GM12865 (cell line): ENCODE data around the gene MNAT1.
"Not testable (repeated sequence)": the region's sequence is repeated elsewhere in the genome, so short reads cannot be mapped to it uniquely, and the experiment has no call there.

ENCODE experiments used
- DNase-seq: peaks from one replicate; pipeline ENCODE4 v3.0.0; 2010; ENCODE audit warnings: low read depth
- H3K4me3 ChIP-seq: 2 replicates; pipeline ENCODE4 v1.5.1; 2011; ENCODE audit warnings: mild to moderate bottlenecking, low read depth, low read length, control low read depth
- TF ChIP-seq, protein P1 (sequence below): IDR thresholded peaks from 2 replicates; pipeline ENCODE4 v1.5.1; 2011; ENCODE audit warnings: low read length, control low read depth, low read depth, inconsistent platforms; ENCODE audit not compliant: insufficient read depth; ENCODE audit errors: missing control alignments

MNAT1 gene

GRCh38 chr14:60722357-60723115 is 12.0 kb upstream of the MNAT1 start:
- DNase-seq = peak; percentile 23
- TF ChIP-seq, protein P1, sequence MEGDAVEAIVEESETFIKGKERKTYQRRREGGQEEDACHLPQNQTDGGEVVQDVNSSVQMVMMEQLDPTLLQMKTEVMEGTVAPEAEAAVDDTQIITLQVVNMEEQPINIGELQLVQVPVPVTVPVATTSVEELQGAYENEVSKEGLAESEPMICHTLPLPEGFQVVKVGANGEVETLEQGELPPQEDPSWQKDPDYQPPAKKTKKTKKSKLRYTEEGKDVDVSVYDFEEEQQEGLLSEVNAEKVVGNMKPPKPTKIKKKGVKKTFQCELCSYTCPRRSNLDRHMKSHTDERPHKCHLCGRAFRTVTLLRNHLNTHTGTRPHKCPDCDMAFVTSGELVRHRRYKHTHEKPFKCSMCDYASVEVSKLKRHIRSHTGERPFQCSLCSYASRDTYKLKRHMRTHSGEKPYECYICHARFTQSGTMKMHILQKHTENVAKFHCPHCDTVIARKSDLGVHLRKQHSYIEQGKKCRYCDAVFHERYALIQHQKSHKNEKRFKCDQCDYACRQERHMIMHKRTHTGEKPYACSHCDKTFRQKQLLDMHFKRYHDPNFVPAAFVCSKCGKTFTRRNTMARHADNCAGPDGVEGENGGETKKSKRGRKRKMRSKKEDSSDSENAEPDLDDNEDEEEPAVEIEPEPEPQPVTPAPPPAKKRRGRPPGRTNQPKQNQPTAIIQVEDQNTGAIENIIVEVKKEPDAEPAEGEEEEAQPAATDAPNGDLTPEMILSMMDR = no peak

DNA sequence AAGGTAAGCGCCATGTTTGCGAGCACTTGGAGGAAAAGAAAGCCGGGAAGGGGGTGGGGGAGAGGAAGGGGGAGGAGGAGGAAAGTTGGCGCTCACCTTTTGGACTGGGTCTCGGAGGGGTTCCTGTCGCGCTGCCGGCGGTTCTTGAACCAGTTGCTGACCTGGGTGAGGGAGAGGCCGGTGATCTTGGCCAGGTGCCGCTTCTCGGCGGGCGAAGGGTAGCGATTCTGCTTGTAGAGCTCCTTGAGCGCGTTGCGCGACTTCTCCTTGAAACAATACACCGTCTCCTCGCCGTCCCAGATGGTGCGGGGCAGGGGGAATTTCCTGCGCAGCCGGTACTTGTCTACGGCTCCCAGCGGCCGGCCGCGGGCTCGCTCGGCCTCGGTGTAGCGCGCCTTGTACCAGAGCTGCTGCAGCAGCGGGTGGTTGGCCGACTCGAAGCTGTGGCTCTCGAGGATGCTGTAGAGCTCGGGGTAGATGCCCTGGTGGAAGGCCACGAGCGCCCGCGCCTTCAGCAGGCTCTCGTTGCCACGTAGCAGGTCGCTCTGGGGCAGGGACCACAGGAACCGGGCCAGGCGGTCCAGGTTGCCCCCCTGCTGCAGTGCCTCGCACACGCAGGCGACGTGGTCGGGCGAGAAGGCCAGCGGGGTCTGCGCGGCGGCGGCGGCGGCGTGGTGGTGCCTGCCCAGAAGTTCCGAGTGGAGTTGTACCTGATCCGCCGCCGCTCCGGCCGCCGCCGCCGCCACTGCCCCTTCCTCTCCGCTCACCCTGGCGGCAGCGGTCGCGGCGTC is 11.2 kb upstream of the MNAT1 start:
- H3K4me3 ChIP-seq = peak overlapping the region; percentile 72
- DNase-seq = peak; percentile 49
- TF ChIP-seq, protein P1 = no peak

More at GRCh38 chr14:60722357-60723115, 12.0 kb upstream of the MNAT1 start:
- peak overlapping the region; percentile 72 for H3K4me3 ChIP-seq

GRCh38 chr14:60723907-60724618 is 10.5 kb upstream of the MNAT1 start, which contains the start of gene SIX4:
Gene SIX4 (minus strand): TSS chr14:60724351. CDS start chr14:60724074, 277 bp downstream.
- peak within 1 kb of the TSS; percentile 72 for H3K4me3 ChIP-seq
- TF ChIP-seq, protein P1 = no peak
- DNase-seq = peak; percentile 62

- H3K4me3 ChIP-seq = not testable (repeated sequence)
These were observed 3.3 kb upstream of the MNAT1 start for GRCh38 chr14:60731291-60731690.

DNA sequence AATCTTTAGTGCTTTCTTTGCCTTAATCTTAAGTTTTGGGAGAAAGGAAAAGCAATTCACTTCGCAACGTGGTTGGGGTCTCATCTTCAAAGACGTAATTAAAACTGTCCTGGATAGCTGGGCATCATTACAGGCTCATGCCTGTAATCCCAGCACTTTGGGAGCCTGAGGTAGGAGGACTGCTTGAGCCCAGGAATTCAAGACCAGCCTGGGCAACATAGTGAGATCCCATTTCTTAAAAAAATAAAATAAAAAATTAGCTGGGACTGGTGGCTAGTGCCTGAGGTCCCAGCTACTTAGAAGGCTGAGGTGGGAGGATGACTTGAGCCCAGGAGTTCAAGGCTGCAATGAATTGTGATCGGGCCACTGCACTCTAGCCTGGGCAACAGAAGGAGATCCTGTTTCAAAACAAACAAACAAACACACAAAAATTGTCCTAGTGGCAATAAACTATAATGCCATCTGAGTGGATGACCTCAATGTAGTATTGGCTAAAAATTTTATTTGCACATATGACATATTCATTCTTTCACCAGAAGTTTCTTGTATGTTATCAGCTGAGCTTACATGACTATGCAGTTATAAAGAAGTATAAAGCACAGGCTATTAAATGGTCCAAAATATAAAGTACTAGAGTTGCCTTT is 1.6 kb upstream of the MNAT1 start:
- DNase-seq = no peak
- TF ChIP-seq, protein P1 = no peak
- H3K4me3 ChIP-seq = no peak overlapping the region

More at GRCh38 chr14:60731291-60731690, 3.3 kb upstream of the MNAT1 start:
- not testable (repeated sequence) for DNase-seq

DNA sequence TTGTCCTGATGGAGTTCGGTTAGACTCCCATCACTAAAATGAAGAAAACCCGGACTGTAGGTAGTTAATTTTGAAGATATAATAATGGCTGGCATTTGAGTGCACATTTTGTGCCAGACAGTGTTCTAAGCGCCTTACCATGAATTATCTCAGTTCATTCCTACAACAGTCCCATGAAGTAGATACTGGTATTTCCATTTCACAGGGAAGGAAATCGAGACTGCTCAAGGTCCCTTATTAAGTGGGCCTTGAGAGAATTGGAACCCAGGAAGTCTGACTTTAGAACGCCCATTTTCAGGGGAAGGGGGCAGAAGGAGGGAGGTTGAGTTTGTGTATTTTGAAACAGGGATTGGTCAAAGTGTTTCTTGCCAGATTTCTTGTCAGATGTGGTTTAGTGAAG is 855 bp downstream of the MNAT1 start:
- peak; percentile 8 for DNase-seq
- TF ChIP-seq, protein P1 = no peak

More for the DNA sequence above, 855 bp downstream of the MNAT1 start:
- H3K4me3 ChIP-seq = peak overlapping the region; percentile 65
